Suprapubic skin (tissue), 3 donors: Measurements from ENCODE around the gene PREX1.

Source experiments
- POLR2A ChIP-seq, 2 donors: fragments of 450-650 bp; IDR thresholded peaks; one replicate each; pipeline ENCODE4 v1.6.1; 2017; ENCODE audit warnings: antibody characterized with exemption in 2 of 2, mild to moderate bottlenecking in 2 of 2, moderate library complexity in 2 of 2
- TF ChIP-seq, protein P1 (sequence below), 2 donors: fragments of 200-600 bp in 1 of 2; fragments of 450-650 bp in 1 of 2; sonication (generic) in 1 of 2; IDR thresholded peaks; one replicate each; pipeline ENCODE4 v1.5.1; 2016 to 2019; ENCODE audit warnings: antibody characterized with exemption in 2 of 2, mild to moderate bottlenecking in 1 of 2, moderate library complexity in 1 of 2

- TF ChIP-seq, protein P1, sequence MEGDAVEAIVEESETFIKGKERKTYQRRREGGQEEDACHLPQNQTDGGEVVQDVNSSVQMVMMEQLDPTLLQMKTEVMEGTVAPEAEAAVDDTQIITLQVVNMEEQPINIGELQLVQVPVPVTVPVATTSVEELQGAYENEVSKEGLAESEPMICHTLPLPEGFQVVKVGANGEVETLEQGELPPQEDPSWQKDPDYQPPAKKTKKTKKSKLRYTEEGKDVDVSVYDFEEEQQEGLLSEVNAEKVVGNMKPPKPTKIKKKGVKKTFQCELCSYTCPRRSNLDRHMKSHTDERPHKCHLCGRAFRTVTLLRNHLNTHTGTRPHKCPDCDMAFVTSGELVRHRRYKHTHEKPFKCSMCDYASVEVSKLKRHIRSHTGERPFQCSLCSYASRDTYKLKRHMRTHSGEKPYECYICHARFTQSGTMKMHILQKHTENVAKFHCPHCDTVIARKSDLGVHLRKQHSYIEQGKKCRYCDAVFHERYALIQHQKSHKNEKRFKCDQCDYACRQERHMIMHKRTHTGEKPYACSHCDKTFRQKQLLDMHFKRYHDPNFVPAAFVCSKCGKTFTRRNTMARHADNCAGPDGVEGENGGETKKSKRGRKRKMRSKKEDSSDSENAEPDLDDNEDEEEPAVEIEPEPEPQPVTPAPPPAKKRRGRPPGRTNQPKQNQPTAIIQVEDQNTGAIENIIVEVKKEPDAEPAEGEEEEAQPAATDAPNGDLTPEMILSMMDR (IDR thresholded peaks at IDR 0.05): no peak
- no peak for TF ChIP-seq POLR2A (IDR thresholded peaks at IDR 0.05)
Measured at GRCh38 chr20:48632017-48632824, 195.6 kb downstream of the PREX1 start.
